Activated gamma-delta T cell (primary cell): Measurements from ENCODE around the gene PYGM.

Source experiments
- DNase-seq: peaks from one replicate; lab custom pipeline; 2025; lab: John Stamatoyannopoulos, UW
- total RNA-seq, 2 donors: gene quantifications; one replicate each; lab custom pipeline; 2026; lab: John Stamatoyannopoulos, UW

PYGM gene
- 12.3 to 19.7 reads per million in 2 donors for total RNA-seq

GRCh38 chr11:64759722-64760719, at the start of gene PYGM:
Gene PYGM (minus strand): TSS chr11:64759974. CDS start chr11:64759898, 76 bp downstream.
- no peak for DNase-seq

- DNase-seq = no peak
Measured at GRCh38 chr11:64805481-64805880, 45.7 kb upstream of the PYGM start.

- DNase-seq = no peak
Measured at GRCh38 chr11:64804346-64805210, 44.8 kb upstream of the PYGM start.

- no peak for DNase-seq
Measured at GRCh38 chr11:64803846-64804345, 44.1 kb upstream of the PYGM start.

GRCh38 chr11:64803158-64803845, 43.5 kb upstream of the PYGM start, which contains the start of gene MAP4K2:
Gene MAP4K2 (minus strand): TSS chr11:64803214. CDS start chr11:64803149, 65 bp downstream.
- peak; percentile 78 for DNase-seq

GRCh38 chr11:64802370-64803157, 42.8 kb upstream of the PYGM start:
- DNase-seq = no peak

GRCh38 chr11:64801561-64802369, 42.0 kb upstream of the PYGM start:
- no peak for DNase-seq

- no peak for DNase-seq
Measured at GRCh38 chr11:64801158-64801464, 41.3 kb upstream of the PYGM start.

GRCh38 chr11:64800303-64801157, 40.8 kb upstream of the PYGM start:
- no peak for DNase-seq

- no peak for DNase-seq
Measured at GRCh38 chr11:64799623-64800302, 40.0 kb upstream of the PYGM start.

- no peak for DNase-seq
Measured at GRCh38 chr11:64799256-64799622, 39.5 kb upstream of the PYGM start.

- no peak for DNase-seq
Measured at GRCh38 chr11:64796757-64797541, 37.2 kb upstream of the PYGM start.

- DNase-seq = no peak
Measured at GRCh38 chr11:64796047-64796756, 36.4 kb upstream of the PYGM start.

- DNase-seq = no peak
Measured at GRCh38 chr11:64794526-64794925, 34.8 kb upstream of the PYGM start.

- no peak for DNase-seq
Measured at GRCh38 chr11:64793271-64794160, 33.7 kb upstream of the PYGM start.

GRCh38 chr11:64792482-64792881, 32.7 kb upstream of the PYGM start:
- no peak for DNase-seq
